ENCODE results near the gene KRT35. TPM values are rescaled to one million over a fixed set of nuclear protein-coding genes. Genes with fewer than 3 reads are reported as not detected.

Gene KRT35
- total RNA-seq, 1 experiment from 2014 or later, result not detected

DNA sequence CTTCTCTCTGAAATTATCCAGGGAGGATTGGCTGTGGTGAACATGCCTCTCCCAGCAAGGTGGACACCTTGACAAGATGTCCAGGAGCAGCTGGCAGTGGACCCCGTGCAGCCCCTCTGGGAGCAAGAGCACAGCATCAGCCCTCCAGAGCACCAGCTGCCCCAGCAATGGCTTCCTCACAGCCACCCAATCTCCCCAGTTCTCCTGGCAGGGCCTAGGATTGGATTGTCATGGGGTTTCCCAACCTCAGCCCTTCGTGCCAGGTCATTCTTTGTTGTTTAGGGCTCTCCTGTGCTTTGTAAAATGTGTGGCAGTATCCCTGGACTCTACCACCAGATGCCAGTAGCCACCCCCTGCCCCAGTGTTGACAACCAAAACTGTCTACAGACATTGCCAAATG, 10.5 kb upstream of the KRT35 start:
- BruUV-seq (replicated peaks), result no TSS peak
- ChIA-PET CTCF (interaction anchor here (2.1 kb wide), 1 partner anchor 57 kb away, joined by 7 read pairs; no protein-coding TSS in a partner anchor), POLR2A (no interaction called here)
- peaks cover 6% of the 10 kb centered on the region for H3K4me1 Mint-ChIP-seq (ENCODE audit: insufficient read depth, unreplicated experiment)
- H3K4me3 Mint-ChIP-seq (ENCODE audit: unreplicated experiment), result no peak overlapping the region
- H3K27me3 Mint-ChIP-seq (ENCODE audit: insufficient read depth, unreplicated experiment), result no peaks in the 10 kb centered on the region
- intact Hi-C loops (cut with micrococcal nuclease), result no loop called here
- H3K36me3 Mint-ChIP-seq (ENCODE audit: insufficient read depth, unreplicated experiment), result no peaks in the 10 kb centered on the region
- DNase-seq (ENCODE audit: unreplicated experiment), result no peak
- no peaks in the 10 kb centered on the region for H3K9me3 Mint-ChIP-seq (ENCODE audit: unreplicated experiment)
- no peak overlapping the region for H3K27ac Mint-ChIP-seq (ENCODE audit: low read depth, unreplicated experiment)
- TF ChIP-seq CTCF (IDR thresholded peaks at IDR 0.05; ENCODE audit: unreplicated experiment), result no peak

DNA sequence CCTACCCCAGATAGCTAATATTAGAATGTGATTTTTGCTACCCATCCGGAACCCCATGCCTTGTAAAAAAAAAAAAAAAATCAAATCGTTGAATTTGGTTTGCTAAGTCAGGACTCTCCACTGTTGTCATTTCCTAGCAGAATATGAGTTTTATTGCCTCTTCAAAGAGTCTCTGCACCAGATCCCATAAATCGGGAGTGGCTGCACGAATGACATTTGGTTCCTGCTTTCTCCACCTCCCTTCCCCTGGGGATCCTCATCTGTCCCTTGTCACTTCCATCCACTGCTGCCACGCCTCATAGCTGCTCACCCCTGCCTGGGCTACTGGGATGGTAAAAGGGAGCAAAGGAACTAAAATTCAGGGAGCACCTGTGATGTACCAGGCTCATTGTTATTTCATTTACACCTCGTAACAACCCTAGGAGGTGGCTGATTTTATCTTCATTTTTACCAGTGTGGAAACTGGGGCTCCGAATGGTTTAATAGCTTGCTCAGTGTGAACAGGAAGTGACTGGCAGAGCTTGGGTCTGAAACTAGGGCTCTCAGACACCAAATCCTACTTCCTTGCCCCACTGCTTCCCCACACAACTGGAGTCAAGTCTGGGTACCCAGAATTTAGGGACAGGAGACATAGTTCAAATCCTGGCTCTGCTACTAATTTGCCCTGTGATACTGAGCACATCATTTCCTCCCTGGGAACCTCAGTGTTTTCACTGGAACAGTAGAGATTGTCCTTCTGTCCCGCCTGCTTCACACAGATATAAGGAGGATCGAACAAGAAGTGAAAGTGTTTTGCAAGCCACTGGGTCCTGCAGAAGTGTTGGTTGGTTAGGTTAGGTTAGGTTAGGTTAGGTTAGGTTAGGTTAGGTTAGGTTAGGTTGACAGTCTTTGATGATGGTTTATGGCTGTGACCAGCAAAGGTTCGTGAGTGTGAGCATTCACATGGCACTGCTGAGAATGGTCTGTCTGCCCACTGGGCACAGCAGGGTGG, 9.3 kb upstream of the KRT35 start:
- no peak for DNase-seq (ENCODE audit: unreplicated experiment)
- Mint-ChIP-seq H3K36me3 (ENCODE audit: insufficient read depth, unreplicated experiment) (no peaks in the 10 kb centered on the region), H3K27me3 (ENCODE audit: insufficient read depth, unreplicated experiment) (no peaks in the 10 kb centered on the region), H3K27ac (ENCODE audit: low read depth, unreplicated experiment) (no peak overlapping the region), H3K9me3 (ENCODE audit: unreplicated experiment) (no peaks in the 10 kb centered on the region), H3K4me1 (ENCODE audit: insufficient read depth, unreplicated experiment) (peaks cover 6% of the 10 kb centered on the region), H3K4me3 (ENCODE audit: unreplicated experiment) (no peak overlapping the region)
- ChIA-PET CTCF (interaction anchor here (0.6 to 2.1 kb wide), 4 partner anchors 58 to 204 kb away, joined by 3 to 7 read pairs (median 6); no protein-coding TSS in a partner anchor), POLR2A (interaction anchor here (0.6 kb wide), 1 partner anchor 60 kb away, joined by 3 read pairs; no protein-coding TSS in a partner anchor)
- BruUV-seq (replicated peaks), result no TSS peak
- TF ChIP-seq CTCF (IDR thresholded peaks at IDR 0.05; ENCODE audit: unreplicated experiment), result no peak
- intact Hi-C loops (cut with micrococcal nuclease), result no loop called here

- Mint-ChIP-seq H3K27ac (ENCODE audit: low read depth, unreplicated experiment) (no peak within 1 kb of the TSS), H3K4me1 (ENCODE audit: insufficient read depth, unreplicated experiment) (peaks cover 4% of the 10 kb centered on the region), H3K9me3 (ENCODE audit: unreplicated experiment) (no peaks in the 10 kb centered on the region), H3K4me3 (ENCODE audit: unreplicated experiment) (no peak within 1 kb of the TSS), H3K27me3 (ENCODE audit: insufficient read depth, unreplicated experiment) (no peaks in the 10 kb centered on the region), H3K36me3 (ENCODE audit: insufficient read depth, unreplicated experiment) (no peaks in the 10 kb centered on the region)
- CTCF ChIA-PET, result interaction anchor here (0.8 to 1.1 kb wide), 2 partner anchors 167 to 650 kb away, joined by 4 to 6 read pairs; no protein-coding TSS in a partner anchor
- POLR2A ChIA-PET, result no interaction called here
- BruUV-seq (replicated peaks), result no TSS peak
- TF ChIP-seq CTCF (IDR thresholded peaks at IDR 0.05; ENCODE audit: unreplicated experiment), result no peak
- intact Hi-C loops (cut with micrococcal nuclease), result no loop called here
- DNase-seq (ENCODE audit: unreplicated experiment), result no peak
Observed at GRCh38 chr17:41489531-41489930, 8.6 kb upstream of the KRT35 start, which contains the start of gene KRT36. Gene KRT36, minus strand, starts transcription at chr17:41489910. Its CDS starts 46 bp downstream, at chr17:41489864.

- H3K27ac Mint-ChIP-seq (ENCODE audit: low read depth, unreplicated experiment), result no peak overlapping the region
- H3K36me3 Mint-ChIP-seq (ENCODE audit: insufficient read depth, unreplicated experiment), result no peaks in the 10 kb centered on the region
- BruUV-seq (replicated peaks), result no TSS peak
- peak; percentile 28 for TF ChIP-seq CTCF (IDR thresholded peaks at IDR 0.05; ENCODE audit: unreplicated experiment)
- H3K4me1 Mint-ChIP-seq (ENCODE audit: insufficient read depth, unreplicated experiment), result no peaks in the 10 kb centered on the region
- no peaks in the 10 kb centered on the region for H3K9me3 Mint-ChIP-seq (ENCODE audit: unreplicated experiment)
- H3K4me3 Mint-ChIP-seq (ENCODE audit: unreplicated experiment), result no peak overlapping the region
- intact Hi-C loops (cut with micrococcal nuclease), result no loop called here
- ChIA-PET CTCF (interaction anchor here (1.1 kb wide), 1 partner anchor 62 kb away, joined by 5 read pairs; no protein-coding TSS in a partner anchor), POLR2A (interaction anchor here (0.8 to 1.2 kb wide), 3 partner anchors 9 to 32 kb away, joined by 3 to 4 read pairs (median 3); partner anchors contain the start of genes KRT13 and KRT15)
- DNase-seq (ENCODE audit: unreplicated experiment), result no peak
- H3K27me3 Mint-ChIP-seq (ENCODE audit: insufficient read depth, unreplicated experiment), result no peaks in the 10 kb centered on the region
Observed at GRCh38 chr17:41486809-41487530, 6.0 kb upstream of the KRT35 start.

All from MCF 10A (cell line).